HG03342 (cell line): ENCODE results near the gene REEP6.

ENCODE experiments used
- ATAC-seq: cut with Tn5 transposase; IDR thresholded peaks from one replicate; pipeline ENCODE4 v1.9.1; 2021; ENCODE audit warnings: mild to moderate bottlenecking, moderate library complexity; ENCODE audit not compliant: unreplicated experiment

Gene REEP6

DNA sequence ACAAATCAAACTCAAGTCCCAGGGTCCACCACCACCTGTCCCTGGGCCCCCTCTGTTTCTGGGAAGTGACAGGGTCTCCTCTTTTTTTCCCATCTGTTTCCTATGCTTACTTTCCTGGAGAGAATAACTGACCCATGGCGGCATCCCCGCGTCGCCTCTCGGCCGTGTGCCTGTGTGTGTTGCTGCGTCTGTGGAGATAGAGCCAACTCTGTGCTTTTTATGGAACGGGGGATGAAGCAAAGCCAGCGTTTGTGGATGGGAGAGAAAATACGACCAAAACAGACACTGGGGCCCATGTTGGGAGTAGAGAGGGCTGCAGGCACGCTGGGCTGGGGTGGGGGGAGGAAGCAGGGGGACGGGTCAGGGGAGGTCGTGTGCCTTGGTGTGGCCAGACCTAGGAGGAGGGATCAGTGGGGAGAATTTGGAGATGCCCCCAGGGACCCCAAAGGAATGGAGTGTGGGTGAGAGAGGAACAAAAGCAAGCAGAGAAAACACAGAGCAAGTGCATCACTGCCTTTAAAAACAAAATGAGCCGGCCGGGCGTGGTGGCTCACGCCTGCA lies 49.5 kb downstream of the REEP6 start:
- no peak for ATAC-seq
